SK-N-MC (cell line): Measurements from ENCODE around the gene ADAM15.

Experiments
- EZH2 ChIP-seq: fragments of 200-600 bp; sonication (generic); IDR thresholded peaks from one replicate; pipeline ENCODE4 v1.6.1; 2017; ENCODE audit warnings: antibody characterized with exemption
- FOXP2 ChIP-seq: optimal IDR thresholded peaks from 2 replicates; pipeline ENCODE3; 2011; ENCODE audit warnings: mild to moderate bottlenecking, moderate library complexity; ENCODE audit not compliant: insufficient read depth; ENCODE audit errors: extremely low read length, control extremely low read depth
- POLR2AphosphoS5 ChIP-seq: IDR thresholded peaks from 2 replicates; pipeline ENCODE4 v1.6.1; 2012; ENCODE audit warnings: mild to moderate bottlenecking, low read depth, low read length, borderline replicate concordance

- TF ChIP-seq EZH2 (no peak), POLR2AphosphoS5 (no peak), FOXP2 (no peak)
Observed at GRCh38 chr1:155006601-155007101, 44.5 kb upstream of the ADAM15 start.
